Natural killer cell (primary cell): ENCODE measurements around the gene NXF1. TPM values are rescaled to one million over a fixed set of nuclear protein-coding genes. Genes with fewer than 3 reads are reported as not detected.
"Not testable (repeated sequence)": the region's sequence is repeated elsewhere in the genome, so short reads cannot be mapped to it uniquely, and the experiment has no call there.

Experiments
- ATAC-seq, 3 donors: fragments of 150-1000 bp in 2 of 3; fragments of 200-7000 bp in 1 of 3; cut with Tn5 transposase; 1 replicate in 1 of 3; 2 replicates in 2 of 3; pipeline ENCODE4 v1.10.0; 2021; ENCODE audit warnings: mild to moderate bottlenecking in 2 of 3, moderate library complexity in 2 of 3
- DNase-seq, 2 donors: peaks; one replicate each; pipeline versions ENCODE4 v3.0.0 to v3.0.0-alpha.2; 2013 to 2021; ENCODE audit warnings: mixed read lengths in 1 of 2
- H3K27ac ChIP-seq: one replicate; pipeline ENCODE4 v1.5.1; 2013; ENCODE audit warnings: mild to moderate bottlenecking, low read length
- H3K27me3 ChIP-seq: one replicate; pipeline ENCODE4 v1.6.1; 2013; ENCODE audit warnings: low read length; ENCODE audit not compliant: control insufficient read depth, insufficient read depth
- H3K36me3 ChIP-seq: one replicate; pipeline ENCODE4 v1.6.1; 2013; ENCODE audit warnings: low read length; ENCODE audit not compliant: control insufficient read depth, insufficient read depth
- H3K4me1 ChIP-seq: one replicate; pipeline ENCODE4 v1.6.1; 2013; ENCODE audit warnings: low read length; ENCODE audit not compliant: control insufficient read depth, insufficient read depth
- H3K4me3 ChIP-seq: one replicate; pipeline ENCODE4 v1.5.1; 2013; ENCODE audit warnings: low read length
- H3K9me3 ChIP-seq: one replicate; pipeline ENCODE4 v1.6.1; 2013; ENCODE audit warnings: low read length; ENCODE audit not compliant: control insufficient read depth, insufficient read depth
- H3K27ac Mint-ChIP-seq, 2 donors: one replicate each; pipeline ENCODE4 v1.8.0; 2022; ENCODE audit warnings: mild to moderate bottlenecking in 2 of 2, mixed read lengths in 2 of 2, moderate library complexity in 1 of 2
- H3K27me3 Mint-ChIP-seq, 2 donors: one replicate each; pipeline ENCODE4 v1.8.0; 2022; ENCODE audit warnings: low read depth in 2 of 2, mixed read lengths in 2 of 2
- H3K36me3 Mint-ChIP-seq: one replicate; pipeline ENCODE4 v1.8.0; 2022; ENCODE audit warnings: mixed read lengths
- H3K4me1 Mint-ChIP-seq, 2 donors: one replicate each; pipeline ENCODE4 v1.8.0; 2022; ENCODE audit warnings: mixed read lengths in 2 of 2
- H3K4me3 Mint-ChIP-seq: one replicate; pipeline ENCODE4 v1.8.0; 2022; ENCODE audit warnings: mild to moderate bottlenecking, moderate library complexity, mixed read lengths
- H3K9me3 Mint-ChIP-seq, 2 donors: one replicate each; pipeline ENCODE4 v1.8.0; 2022; ENCODE audit warnings: mixed read lengths in 2 of 2
- CTCF ChIP-seq: fragments of 200-600 bp; IDR thresholded peaks from one replicate; pipeline ENCODE4 v1.8.0; 2022; ENCODE audit warnings: antibody characterized with exemption
- WGBS: methylation state at CpG from one replicate; pipeline ENCODE4 v1.1.7; 2013; ENCODE audit warnings: missing lambda C conversion rate; ENCODE audit not compliant: insufficient coverage; 5-methylcytosine and 5-hydroxymethylcytosine counted together
- intact Hi-C: fragments of 100-400 bp; cut with micrococcal nuclease; formaldehyde crosslinking; loops from one replicate; pipeline ENCODE4 v1.14.2; 2022
- total RNA-seq, 4 donors: library from RNA; stranded (reverse); fragments of 120-200 nt in 1 of 4; gene quantifications; one replicate each; pipeline versions ENCODE4 v1.2.3 to v1.2.4, GENCODE V29; 2013 to 2022

The NXF1 gene
- total RNA-seq, 3 donors from 2014 or later (not counting 1 experiment from before 2014, with no cell fraction given): 284 to 341 (median 319) TPM

GRCh38 chr11:62831520-62832335 is 26.5 kb upstream of the NXF1 start, which contains the start of gene STX5:
Gene STX5, minus strand, starts transcription at chr11:62832051. Its CDS starts 808 bp downstream, at chr11:62831243.
- peaks cover 22% of the 10 kb centered on the region for H3K4me1 ChIP-seq
- ATAC-seq (peak; percentile 90 to 98 (median 93)), DNase-seq (peak; percentile 100)
- intact Hi-C loops: loop anchor here (1.0 to 2.0 kb wide), 3 partner anchors 8 to 105 kb away; partner anchors contain the start of genes HNRNPUL2, NXF1 and WDR74
- peak within 1 kb of the TSS; percentile 87 for H3K4me3 ChIP-seq
- H3K27ac ChIP-seq: peak within 1 kb of the TSS; percentile 93
- under 1% methylated on average over 65 of the region's 65 CpGs for WGBS
- H3K27me3 ChIP-seq: no peaks in the 10 kb centered on the region
- no peaks in the 10 kb centered on the region for H3K9me3 ChIP-seq
- peaks cover 46% of the 10 kb centered on the region for H3K36me3 ChIP-seq
- Mint-ChIP-seq H3K27me3 (no peaks in the 10 kb centered on the region), H3K27ac (peak within 1 kb of the TSS; percentile 99 to 100), H3K36me3 (no peaks in the 10 kb centered on the region), H3K4me3 (peak within 1 kb of the TSS; percentile 97), H3K4me1 (peaks cover 27 to 42% of the 10 kb centered on the region in 2 donors), H3K9me3 (no peaks in the 10 kb centered on the region)
- no peak for TF ChIP-seq CTCF

- DNase-seq (peak in 1 of 2 donors; percentile 38), ATAC-seq (no peak)
- no peaks in the 10 kb centered on the region for H3K27me3 Mint-ChIP-seq
- H3K36me3 Mint-ChIP-seq: no peaks in the 10 kb centered on the region
- Histone ChIP-seq H3K9me3 (no peaks in the 10 kb centered on the region), H3K36me3 (peaks cover 41% of the 10 kb centered on the region), H3K4me3 (peak overlapping the region; percentile 87), H3K4me1 (peaks cover 22% of the 10 kb centered on the region), H3K27ac (peak overlapping the region; percentile 93), H3K27me3 (no peaks in the 10 kb centered on the region)
- H3K4me3 Mint-ChIP-seq: peak overlapping the region; percentile 97
- H3K4me1 Mint-ChIP-seq: peaks cover 27 to 42% of the 10 kb centered on the region in 2 donors
- intact Hi-C loops: loop anchor here (1.0 kb wide), 1 partner anchor 8 kb away; the partner anchor contains the start of gene WDR74
- peak overlapping the region; percentile 99 to 100 for H3K27ac Mint-ChIP-seq
- under 1% methylated on average over 31 of the region's 33 CpGs for WGBS
- H3K9me3 Mint-ChIP-seq: no peaks in the 10 kb centered on the region
- no peak for TF ChIP-seq CTCF
These were observed 25.8 kb upstream of the NXF1 start for GRCh38 chr11:62830904-62831519.

GRCh38 chr11:62828130-62828529 is 22.9 kb upstream of the NXF1 start:
- peaks cover 41% of the 10 kb centered on the region for H3K36me3 ChIP-seq
- H3K4me3 Mint-ChIP-seq, DNase-seq, H3K27me3 ChIP-seq, intact Hi-C loops, ATAC-seq, H3K27ac ChIP-seq, H3K9me3 ChIP-seq, H3K4me3 ChIP-seq, H3K27me3 Mint-ChIP-seq, H3K27ac Mint-ChIP-seq, H3K9me3 Mint-ChIP-seq, H3K36me3 Mint-ChIP-seq: not testable (repeated sequence)
- peaks cover 22% of the 10 kb centered on the region for H3K4me1 ChIP-seq
- H3K4me1 Mint-ChIP-seq: peaks cover 27 to 37% of the 10 kb centered on the region in 2 donors
- WGBS: 98% methylated on average over 8 of the region's 8 CpGs

- H3K27ac ChIP-seq: no peak overlapping the region
- intact Hi-C loops: no loop called here
- H3K4me3 ChIP-seq: no peak overlapping the region
- peaks cover 24% of the 10 kb centered on the region for H3K36me3 Mint-ChIP-seq
- H3K27ac Mint-ChIP-seq: peak overlapping the region in 1 of 2 donors; percentile 6
- peaks cover 67% of the 10 kb centered on the region for H3K36me3 ChIP-seq
- ATAC-seq (no peak), DNase-seq (no peak)
- H3K9me3 Mint-ChIP-seq: no peaks in the 10 kb centered on the region
- no peaks in the 10 kb centered on the region for H3K27me3 Mint-ChIP-seq
- no peak for TF ChIP-seq CTCF
- whole genome bisulfite sequencing: 100% methylated on average over 3 of the region's 3 CpGs
- H3K4me1 ChIP-seq: no peaks in the 10 kb centered on the region
- no peak overlapping the region for H3K4me3 Mint-ChIP-seq
- peaks cover 4 to 14% of the 10 kb centered on the region in 2 donors for H3K4me1 Mint-ChIP-seq
- H3K27me3 ChIP-seq: no peaks in the 10 kb centered on the region
- H3K9me3 ChIP-seq: no peaks in the 10 kb centered on the region
These were observed 18.4 kb upstream of the NXF1 start for GRCh38 chr11:62823677-62824076.
